Loucy (cell line): ENCODE data around the gene ETFA.

Experiments used
- H2AFZ ChIP-seq: fragments of 200-600 bp; sonication (generic); 2 replicates; pipeline ENCODE4 v1.6.0; 2016; ENCODE audit warnings: antibody characterized with exemption, mild to moderate bottlenecking, low read length, moderate library complexity
- H3F3A ChIP-seq: fragments of 200-600 bp; 2 replicates; pipeline ENCODE4 v1.6.0; 2016; ENCODE audit warnings: antibody characterized with exemption, low read depth, mild to moderate bottlenecking
- H3K27me3 ChIP-seq: fragments of 200-600 bp; sonication (generic); 2 replicates; pipeline ENCODE4 v1.6.1; 2014; ENCODE audit warnings: low read length, mild to moderate bottlenecking; ENCODE audit not compliant: insufficient read depth, poor library complexity, severe bottlenecking
- H3K36me3 ChIP-seq: fragments of 200-600 bp; sonication (generic); 2 replicates; pipeline ENCODE4 v1.6.1; 2016; ENCODE audit warnings: low read length; ENCODE audit not compliant: insufficient read depth
- H3K4me1 ChIP-seq: fragments of 200-600 bp; sonication (generic); 2 replicates; pipeline ENCODE4 v1.5.1; 2014; ENCODE audit warnings: low read length, mild to moderate bottlenecking; ENCODE audit not compliant: insufficient read depth, poor library complexity, severe bottlenecking
- H3K4me2 ChIP-seq: fragments of 200-600 bp; sonication (generic); 2 replicates; pipeline ENCODE4 v1.6.0; 2014; ENCODE audit warnings: antibody characterized with exemption, low read length, low read depth, mild to moderate bottlenecking; ENCODE audit not compliant: poor library complexity, severe bottlenecking
- H3K4me3 ChIP-seq: fragments of 200-600 bp; sonication (generic); 2 replicates; pipeline ENCODE4 v1.5.1; 2014; ENCODE audit warnings: low read length, mild to moderate bottlenecking, mixed read lengths; ENCODE audit not compliant: poor library complexity, severe bottlenecking
- H3K79me2 ChIP-seq: fragments of 200-600 bp; sonication (generic); 2 replicates; pipeline ENCODE4 v1.6.1; 2014; ENCODE audit warnings: low read length; ENCODE audit not compliant: insufficient read depth
- H3K9ac ChIP-seq: fragments of 200-600 bp; sonication (generic); 2 replicates; pipeline ENCODE4 v1.6.0; 2014; ENCODE audit warnings: mild to moderate bottlenecking, low read depth, low read length, moderate library complexity; ENCODE audit not compliant: poor library complexity, severe bottlenecking
- H3K9me2 ChIP-seq: fragments of 200-600 bp; sonication (generic); replicated peaks from 2 replicates; pipeline ENCODE4 v1.6.1; 2016; ENCODE audit warnings: low read depth, low read length, mixed read lengths
- H3K9me3 ChIP-seq: fragments of 200-600 bp; sonication (generic); 2 replicates; pipeline ENCODE4 v1.6.1; 2014; ENCODE audit warnings: mild to moderate bottlenecking, antibody characterized with exemption, low read length, low read depth; ENCODE audit not compliant: insufficient read depth
- H4K20me1 ChIP-seq: fragments of 200-600 bp; sonication (generic); 2 replicates; pipeline ENCODE4 v1.6.0; 2014; ENCODE audit warnings: antibody characterized with exemption, low read length, mild to moderate bottlenecking; ENCODE audit not compliant: insufficient read depth, poor library complexity, severe bottlenecking
- CTCF ChIP-seq: fragments of 200-600 bp; sonication (generic); conservative IDR thresholded peaks from 2 replicates; pipeline ENCODE4 v1.5.1; 2014; ENCODE audit warnings: mild to moderate bottlenecking, antibody characterized with exemption, low read length
- EZH2phosphoT487 ChIP-seq: fragments of 200-600 bp; IDR thresholded peaks from 2 replicates; pipeline ENCODE4 v1.6.1; 2018; ENCODE audit warnings: antibody characterized with exemption, mild to moderate bottlenecking, moderate library complexity, borderline replicate concordance

Gene ETFA

DNA sequence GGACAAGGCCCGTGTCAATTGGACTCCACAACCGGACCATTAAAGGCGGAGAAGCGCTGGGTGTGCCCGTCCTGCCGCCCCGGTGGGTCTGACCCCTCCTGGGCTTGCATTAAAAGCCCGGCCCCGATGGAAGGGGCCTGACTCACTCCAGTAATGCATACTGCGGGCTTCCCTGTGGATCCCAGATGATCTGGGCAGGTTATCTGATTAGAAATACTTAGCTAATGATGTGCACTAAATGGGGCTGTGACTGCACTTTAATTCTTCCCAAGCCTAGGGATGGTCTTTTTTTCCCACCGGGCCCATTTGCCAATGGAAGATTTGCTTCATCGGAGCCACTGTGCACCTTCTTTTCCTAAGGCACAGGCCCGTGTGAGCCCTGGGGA lies 126.6 kb downstream of the ETFA start:
- Histone ChIP-seq H3K4me1 (no peaks in the 10 kb centered on the region), H3K27me3 (no peaks in the 10 kb centered on the region), H3K9me2 (no peaks in the 10 kb centered on the region), H3K4me3 (no peak overlapping the region), H3K36me3 (no peaks in the 10 kb centered on the region), H3K79me2 (no peaks in the 10 kb centered on the region), H3K4me2 (no peak overlapping the region), H3K9ac (no peak overlapping the region), H3K9me3 (no peaks in the 10 kb centered on the region), H3F3A (no peaks in the 10 kb centered on the region), H2AFZ (no peak overlapping the region), H4K20me1 (no peaks in the 10 kb centered on the region)
- no peak for TF ChIP-seq CTCF
- TF ChIP-seq EZH2phosphoT487, result no peak

- no peaks in the 10 kb centered on the region for H3K27me3 ChIP-seq
- TF ChIP-seq EZH2phosphoT487 (no peak), CTCF (no peak)
- H4K20me1 ChIP-seq, result no peaks in the 10 kb centered on the region
- H3K36me3 ChIP-seq, result no peaks in the 10 kb centered on the region
- no peaks in the 10 kb centered on the region for H3K79me2 ChIP-seq
- no peaks in the 10 kb centered on the region for H3K9me2 ChIP-seq
- no peaks in the 10 kb centered on the region for H3K9me3 ChIP-seq
- H3K9ac ChIP-seq, result no peak overlapping the region
- H2AFZ ChIP-seq, result no peak overlapping the region
- H3K4me2 ChIP-seq, result no peak overlapping the region
- H3K4me3 ChIP-seq, result no peak overlapping the region
- no peaks in the 10 kb centered on the region for H3F3A ChIP-seq
- no peaks in the 10 kb centered on the region for H3K4me1 ChIP-seq
Observed at GRCh38 chr15:76183930-76184649, 127.2 kb downstream of the ETFA start.

DNA sequence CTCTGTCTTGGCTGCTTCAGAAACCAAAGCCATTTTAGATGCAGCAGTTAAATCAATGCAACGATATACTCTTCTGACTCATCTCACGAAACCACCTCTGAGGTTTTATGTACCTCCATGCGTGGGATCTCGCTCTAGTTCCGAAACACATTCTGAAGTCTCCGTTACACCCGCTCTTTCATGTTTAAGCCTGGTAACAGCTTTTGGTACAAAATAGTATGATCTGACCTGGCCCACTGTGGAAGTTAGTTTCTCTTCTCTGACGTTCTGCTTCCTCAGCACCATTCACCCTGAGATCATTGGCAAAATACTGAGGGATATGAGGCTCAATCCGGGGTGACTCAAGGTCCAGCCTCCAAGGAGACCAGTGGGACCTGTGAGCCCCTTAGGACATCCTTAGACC lies 129.6 kb downstream of the ETFA start:
- no peaks in the 10 kb centered on the region for H3K9me2 ChIP-seq
- no peaks in the 10 kb centered on the region for H3K4me1 ChIP-seq
- no peak for TF ChIP-seq EZH2phosphoT487
- no peaks in the 10 kb centered on the region for H4K20me1 ChIP-seq
- H2AFZ ChIP-seq, result no peak overlapping the region
- no peaks in the 10 kb centered on the region for H3K79me2 ChIP-seq
- H3K36me3 ChIP-seq, result no peaks in the 10 kb centered on the region
- no peaks in the 10 kb centered on the region for H3F3A ChIP-seq
- no peak overlapping the region for H3K9ac ChIP-seq
- H3K4me2 ChIP-seq, result no peak overlapping the region
- no peak overlapping the region for H3K4me3 ChIP-seq
- H3K9me3 ChIP-seq, result no peaks in the 10 kb centered on the region
- H3K27me3 ChIP-seq, result no peaks in the 10 kb centered on the region

- Histone ChIP-seq H3K9me3 (no peaks in the 10 kb centered on the region), H2AFZ (no peak overlapping the region), H3K9ac (no peak overlapping the region), H3F3A (no peaks in the 10 kb centered on the region), H3K79me2 (no peaks in the 10 kb centered on the region), H3K4me1 (no peaks in the 10 kb centered on the region), H3K36me3 (no peaks in the 10 kb centered on the region), H3K4me3 (no peak overlapping the region), H3K4me2 (no peak overlapping the region), H4K20me1 (no peaks in the 10 kb centered on the region), H3K9me2 (no peaks in the 10 kb centered on the region), H3K27me3 (no peaks in the 10 kb centered on the region)
- TF ChIP-seq CTCF (no peak), EZH2phosphoT487 (no peak)
Observed at GRCh38 chr15:76180321-76180720, 130.9 kb downstream of the ETFA start.
